Activated T-cell treated with anti-CD3 and anti-CD28 coated beads, Interleukin-2, amount 50 U/mL, for 72 hours (primary cell): Measurements from ENCODE around the gene OGFOD3. TPM values are rescaled to one million over a fixed set of nuclear protein-coding genes. Genes with fewer than 3 reads are reported as not detected.
"Not testable (repeated sequence)": the region's sequence is repeated elsewhere in the genome, so short reads cannot be mapped to it uniquely, and the experiment has no call there.

Experiments
- ATAC-seq, 2 donors: fragments of 150-1000 bp; cut with Tn5 transposase; replicated peaks in 1 of 2; 2 replicates each; pipeline ENCODE4 v1.10.0; 2021; ENCODE audit warnings: moderate library complexity in 2 of 2, mild to moderate bottlenecking in 1 of 2
- DNase-seq, 2 donors: peaks; one replicate each; pipeline ENCODE4 v3.0.0; 2021 to 2022; ENCODE audit warnings: mixed read lengths in 1 of 2
- H3K27ac Mint-ChIP-seq: one replicate; pipeline ENCODE4 v1.8.0; 2022; ENCODE audit warnings: mild to moderate bottlenecking, moderate library complexity, mixed read lengths
- H3K27me3 Mint-ChIP-seq: one replicate; pipeline ENCODE4 v1.8.0; 2022; ENCODE audit warnings: low read depth, mixed read lengths
- H3K36me3 Mint-ChIP-seq, 2 donors: one replicate each; pipeline ENCODE4 v1.8.0; 2022; ENCODE audit warnings: mixed read lengths in 2 of 2, mild to moderate bottlenecking in 1 of 2; ENCODE audit not compliant: insufficient read depth in 2 of 2
- H3K4me1 Mint-ChIP-seq: one replicate; pipeline ENCODE4 v1.8.0; 2022; ENCODE audit warnings: low read depth, mixed read lengths
- H3K4me3 Mint-ChIP-seq, 2 donors: one replicate each; pipeline ENCODE4 v1.8.0; 2022; ENCODE audit warnings: mild to moderate bottlenecking in 2 of 2, mixed read lengths in 2 of 2, moderate library complexity in 2 of 2
- H3K9me3 Mint-ChIP-seq, 2 donors: one replicate each; pipeline ENCODE4 v1.8.0; 2022; ENCODE audit warnings: mixed read lengths in 2 of 2
- total RNA-seq, 2 donors: library from RNA; stranded (reverse); gene quantifications; one replicate each; pipeline ENCODE4 v1.2.3, GENCODE V29; 2022

OGFOD3 gene
- total RNA-seq, 2 donors from 2014 or later: 17.2 to 17.7 TPM

- not testable (repeated sequence) for H3K9me3 Mint-ChIP-seq, H3K27ac Mint-ChIP-seq, H3K36me3 Mint-ChIP-seq, ATAC-seq, H3K4me1 Mint-ChIP-seq, H3K4me3 Mint-ChIP-seq, DNase-seq
- H3K27me3 Mint-ChIP-seq: peaks cover 11% of the 10 kb centered on the region
Measured at GRCh38 chr17:82359451-82360074, 58.8 kb downstream of the OGFOD3 start.

GRCh38 chr17:82358465-82359350 is 59.7 kb downstream of the OGFOD3 start, which contains the start of gene TEX19:
Gene TEX19 (plus strand): TSS chr17:82359247. CDS start chr17:82362151, 2,904 bp downstream.
- Mint-ChIP-seq H3K27ac (peak within 1 kb of the TSS; percentile 61), H3K4me3 (no peak within 1 kb of the TSS)

GRCh38 chr17:82357394-82357793 is 61.0 kb downstream of the OGFOD3 start:
- Mint-ChIP-seq H3K27ac (no peak overlapping the region), H3K4me1 (peaks cover 8% of the 10 kb centered on the region), H3K4me3 (no peak overlapping the region), H3K36me3 (no peaks in the 10 kb centered on the region), H3K27me3 (peaks cover 11% of the 10 kb centered on the region), H3K9me3 (no peaks in the 10 kb centered on the region)
- peak in 1 of 2 donors; percentile 21 for ATAC-seq
- no peak for DNase-seq

More at GRCh38 chr17:82358465-82359350, 59.7 kb downstream of the OGFOD3 start, which contains the start of gene TEX19:
- H3K4me1 Mint-ChIP-seq: peaks cover 8% of the 10 kb centered on the region
- no peaks in the 10 kb centered on the region for H3K9me3 Mint-ChIP-seq
- DNase-seq: no peak
- H3K36me3 Mint-ChIP-seq: no peaks in the 10 kb centered on the region
- peaks cover 11% of the 10 kb centered on the region for H3K27me3 Mint-ChIP-seq
- peak in 1 of 2 donors; percentile 11 for ATAC-seq

GRCh38 chr17:82356845-82357355 is 61.5 kb downstream of the OGFOD3 start:
- ATAC-seq (no peak), DNase-seq (no peak)
- Mint-ChIP-seq H3K4me3 (no peak overlapping the region), H3K9me3 (no peaks in the 10 kb centered on the region), H3K4me1 (peaks cover 13% of the 10 kb centered on the region), H3K36me3 (no peaks in the 10 kb centered on the region), H3K27me3 (peaks cover 11% of the 10 kb centered on the region), H3K27ac (no peak overlapping the region)

GRCh38 chr17:82355770-82356427 is 62.5 kb downstream of the OGFOD3 start:
- no peaks in the 10 kb centered on the region for H3K36me3 Mint-ChIP-seq
- H3K4me3 Mint-ChIP-seq: no peak overlapping the region
- DNase-seq: no peak
- no peak overlapping the region for H3K27ac Mint-ChIP-seq
- ATAC-seq: no peak
- H3K27me3 Mint-ChIP-seq: peaks cover 11% of the 10 kb centered on the region
- no peaks in the 10 kb centered on the region for H3K9me3 Mint-ChIP-seq
- H3K4me1 Mint-ChIP-seq: peaks cover 21% of the 10 kb centered on the region

GRCh38 chr17:82354804-82355308 is 63.5 kb downstream of the OGFOD3 start:
- no peak overlapping the region for H3K27ac Mint-ChIP-seq
- no peak for DNase-seq
- H3K36me3 Mint-ChIP-seq: no peaks in the 10 kb centered on the region
- no peaks in the 10 kb centered on the region for H3K9me3 Mint-ChIP-seq
- peaks cover 11% of the 10 kb centered on the region for H3K27me3 Mint-ChIP-seq
- peaks cover 26% of the 10 kb centered on the region for H3K4me1 Mint-ChIP-seq
- ATAC-seq: no peak
- no peak overlapping the region for H3K4me3 Mint-ChIP-seq

- ATAC-seq (no peak), DNase-seq (no peak)
- Mint-ChIP-seq H3K4me3 (no peak overlapping the region), H3K27ac (no peak overlapping the region), H3K4me1 (peaks cover 21% of the 10 kb centered on the region), H3K27me3 (peaks cover 6% of the 10 kb centered on the region), H3K36me3 (no peaks in the 10 kb centered on the region), H3K9me3 (no peaks in the 10 kb centered on the region)
Measured at GRCh38 chr17:82353484-82353883, 64.9 kb downstream of the OGFOD3 start.

- Mint-ChIP-seq H3K4me3 (no peak overlapping the region), H3K27ac (no peak overlapping the region), H3K36me3 (no peaks in the 10 kb centered on the region), H3K9me3 (no peaks in the 10 kb centered on the region), H3K27me3 (no peaks in the 10 kb centered on the region), H3K4me1 (peaks cover 18% of the 10 kb centered on the region)
- ATAC-seq: peak; percentile 85
- peak; percentile 81 to 86 for DNase-seq
Measured at GRCh38 chr17:82351713-82352488, 66.5 kb downstream of the OGFOD3 start.

- peaks cover 18% of the 10 kb centered on the region for H3K4me1 Mint-ChIP-seq
- H3K27ac Mint-ChIP-seq: no peak overlapping the region
Measured at GRCh38 chr17:82351254-82351712, 67.1 kb downstream of the OGFOD3 start.

GRCh38 chr17:82350182-82351030 is 68.0 kb downstream of the OGFOD3 start:
- DNase-seq (peak; percentile 59 to 67), ATAC-seq (peak; percentile 58 to 59)
- Mint-ChIP-seq H3K4me3 (no peak overlapping the region), H3K9me3 (no peaks in the 10 kb centered on the region), H3K27ac (no peak overlapping the region), H3K27me3 (peaks cover 6% of the 10 kb centered on the region), H3K36me3 (no peaks in the 10 kb centered on the region), H3K4me1 (peaks cover 18% of the 10 kb centered on the region)

More at GRCh38 chr17:82351254-82351712, 67.1 kb downstream of the OGFOD3 start:
- DNase-seq: no peak
- Mint-ChIP-seq H3K27me3 (peaks cover 4% of the 10 kb centered on the region), H3K36me3 (no peaks in the 10 kb centered on the region), H3K9me3 (no peaks in the 10 kb centered on the region), H3K4me3 (no peak overlapping the region)
- ATAC-seq: peak in 1 of 2 donors; percentile 16

- Mint-ChIP-seq H3K4me3 (no peak overlapping the region), H3K27me3 (peaks cover 6% of the 10 kb centered on the region), H3K4me1 (peaks cover 18% of the 10 kb centered on the region), H3K36me3 (no peaks in the 10 kb centered on the region), H3K9me3 (no peaks in the 10 kb centered on the region), H3K27ac (no peak overlapping the region)
- ATAC-seq (no peak), DNase-seq (no peak)
Measured at GRCh38 chr17:82349287-82349701, 69.1 kb downstream of the OGFOD3 start.
